GM20431 (cell line): ENCODE results near the gene TOPORS.
"Not testable (repeated sequence)": the region's sequence is repeated elsewhere in the genome, so short reads cannot be mapped to it uniquely, and the experiment has no call there.

Experiments
- in situ Hi-C: fragments of 300-500 bp; cut with MseI, MboI; formaldehyde crosslinking; loops from one replicate; pipeline ENCODE4 v1.15.0; 2020; ENCODE audit warnings: low sequenced_read_pairs; ENCODE audit not compliant: unreplicated experiment

Gene TOPORS

GRCh38 chr9:32552172-32552872 is at the start of gene TOPORS, which contains the start of gene SMIM27:
TOPORS (minus strand) TSS chr9:32552586; CDS start chr9:32552436, 150 bp downstream.
SMIM27 (plus strand) TSS chr9:32552327; CDS start chr9:32552435, 108 bp downstream.
- in situ Hi-C loops, result no loop called here

GRCh38 chr9:32599021-32599420 is 46.6 kb upstream of the TOPORS start:
- in situ Hi-C loops, result not testable (repeated sequence)

GRCh38 chr9:32596936-32597335 is 44.5 kb upstream of the TOPORS start:
- in situ Hi-C loops, result no loop called here

GRCh38 chr9:32596096-32596865 is 43.9 kb upstream of the TOPORS start:
- in situ Hi-C loops, result no loop called here

- in situ Hi-C loops, result no loop called here
Observed at GRCh38 chr9:32590898-32591297, 38.5 kb upstream of the TOPORS start.

GRCh38 chr9:32590476-32590875 is 38.1 kb upstream of the TOPORS start:
- in situ Hi-C loops, result no loop called here

GRCh38 chr9:32589083-32589723 is 36.8 kb upstream of the TOPORS start:
- in situ Hi-C loops, result loop anchor here (10.0 kb wide), 1 partner anchor 386 kb away; no protein-coding TSS in a partner anchor

GRCh38 chr9:32587901-32588300 is 35.5 kb upstream of the TOPORS start:
- in situ Hi-C loops, result loop anchor here (10.0 kb wide), 1 partner anchor 387 kb away; no protein-coding TSS in a partner anchor

GRCh38 chr9:32584784-32585183 is 32.4 kb upstream of the TOPORS start:
- in situ Hi-C loops, result loop anchor here (10.0 kb wide), 1 partner anchor 390 kb away; no protein-coding TSS in a partner anchor

- in situ Hi-C loops, result loop anchor here (10.0 kb wide), 1 partner anchor 393 kb away; no protein-coding TSS in a partner anchor
Observed at GRCh38 chr9:32581512-32582143, 29.2 kb upstream of the TOPORS start.

GRCh38 chr9:32580631-32581300 is 28.4 kb upstream of the TOPORS start:
- in situ Hi-C loops, result loop anchor here (10.0 kb wide), 1 partner anchor 394 kb away; no protein-coding TSS in a partner anchor

GRCh38 chr9:32579706-32580331 is 27.4 kb upstream of the TOPORS start:
- in situ Hi-C loops, result loop anchor here (5.0 to 10.0 kb wide), 2 partner anchors 198 to 395 kb away; partner anchors contain the start of gene ACO1

GRCh38 chr9:32578976-32579375 is 26.6 kb upstream of the TOPORS start:
- in situ Hi-C loops, result loop anchor here (5.0 kb wide), 1 partner anchor 197 kb away; the partner anchor contains the start of gene ACO1

GRCh38 chr9:32577316-32577715 is 24.9 kb upstream of the TOPORS start:
- in situ Hi-C loops, result loop anchor here (5.0 kb wide), 1 partner anchor 195 kb away; the partner anchor contains the start of gene ACO1

- in situ Hi-C loops, result loop anchor here (5.0 kb wide), 1 partner anchor 193 kb away; the partner anchor contains the start of gene ACO1
Observed at GRCh38 chr9:32574858-32575257, 22.5 kb upstream of the TOPORS start.

- in situ Hi-C loops, result no loop called here
Observed at GRCh38 chr9:32573821-32574220, 21.4 kb upstream of the TOPORS start.

- in situ Hi-C loops, result no loop called here
Observed at GRCh38 chr9:32572900-32573523, 20.6 kb upstream of the TOPORS start, which contains the start of gene NDUFB6. NDUFB6 (minus strand) TSS chr9:32573159; CDS start chr9:32573060, 99 bp downstream.
